Suprapubic skin (tissue), 4 donors: ENCODE data around the gene BTN2A1.

Experiments used
- CTCF ChIP-seq, 2 donors: fragments of 200-600 bp in 1 of 2; fragments of 450-650 bp in 1 of 2; sonication (generic) in 1 of 2; IDR thresholded peaks; one replicate each; pipeline ENCODE4 v1.5.1; 2016 to 2019; ENCODE audit warnings: antibody characterized with exemption in 2 of 2, mild to moderate bottlenecking in 1 of 2, moderate library complexity in 1 of 2
- EP300 ChIP-seq: sonication (generic); formaldehyde crosslinking; IDR thresholded peaks from one replicate; pipeline ENCODE4 v1.6.1; 2017; ENCODE audit warnings: antibody characterized with exemption
- POLR2A ChIP-seq, 2 donors: fragments of 450-650 bp; IDR thresholded peaks; one replicate each; pipeline ENCODE4 v1.6.1; 2017; ENCODE audit warnings: antibody characterized with exemption in 2 of 2, mild to moderate bottlenecking in 2 of 2, moderate library complexity in 2 of 2
- POLR2AphosphoS5 ChIP-seq, 3 donors: sonication (generic); formaldehyde crosslinking; IDR thresholded peaks; one replicate each; pipeline ENCODE4 v1.6.1; 2017; ENCODE audit warnings: antibody characterized with exemption in 3 of 3

GRCh38 chr6:26450240-26450639, 7.5 kb upstream of the BTN2A1 start:
- TF ChIP-seq CTCF (IDR thresholded peaks at IDR 0.05) (no peak), POLR2AphosphoS5 (IDR thresholded peaks at IDR 0.05) (no peak), POLR2A (IDR thresholded peaks at IDR 0.05) (no peak), EP300 (no peak)
